ENCODE measurements around the gene TMPRSS11E. TPM values are rescaled to one million over a fixed set of nuclear protein-coding genes. Genes with fewer than 3 reads are reported as not detected.

Gene TMPRSS11E
- polyA plus RNA-seq, 1 donor: not detected

Other genes with a start within 250 kb of the TMPRSS11E start
- 0.08 TPM for gene TMPRSS11B, start 201.8 kb upstream of the TMPRSS11E start, polyA plus RNA-seq (ENCODE audit: insufficient read length)
- 225 TPM for gene YTHDC1, start 97.4 kb upstream of the TMPRSS11E start, polyA plus RNA-seq (ENCODE audit: insufficient read length)
- gene UGT2B17, start 128.9 kb downstream of the TMPRSS11E start, polyA plus RNA-seq (ENCODE audit: insufficient read length): 0.15 TPM
- 0.07 TPM for gene UGT2B15, start 223.2 kb downstream of the TMPRSS11E start, polyA plus RNA-seq (ENCODE audit: insufficient read length)

All from left kidney (tissue), 1 donor.